Activated CD4-positive, alpha-beta T cell treated with anti-CD3 and anti-CD28 coated beads, Interleukin-10, Interleukin-2, amounts not matched to agents 100 ng/mL and 50 ng/mL, durations not matched to agents 16 hours and 8 hours (primary cell): ENCODE data around the gene HSD17B11.
"Not testable (repeated sequence)": the region's sequence is repeated elsewhere in the genome, so short reads cannot be mapped to it uniquely, and the experiment has no call there.

Experiments used
- DNase-seq: peaks from one replicate; pipeline ENCODE4 v3.0.0-alpha.2; 2020

HSD17B11 gene

DNA sequence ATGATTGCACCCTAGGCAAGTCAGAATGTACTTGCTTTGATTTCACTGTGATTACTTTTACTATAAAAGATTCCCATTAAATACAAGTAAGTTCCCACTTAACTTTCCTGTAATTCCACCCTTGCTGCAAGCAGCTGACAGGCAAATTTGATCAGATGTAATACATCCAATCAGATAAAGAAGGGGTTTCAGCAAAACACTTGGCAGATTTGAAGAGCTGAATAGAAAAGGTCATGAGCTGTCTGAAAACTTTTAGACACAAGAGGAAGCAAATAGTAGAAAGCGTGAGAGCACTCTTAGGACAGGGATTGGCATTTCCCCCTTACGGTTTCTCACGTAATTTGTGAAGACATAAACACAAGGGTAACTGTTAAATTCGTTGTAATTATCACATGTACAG lies 91.1 kb downstream of the HSD17B11 start:
- no peak for DNase-seq

DNA sequence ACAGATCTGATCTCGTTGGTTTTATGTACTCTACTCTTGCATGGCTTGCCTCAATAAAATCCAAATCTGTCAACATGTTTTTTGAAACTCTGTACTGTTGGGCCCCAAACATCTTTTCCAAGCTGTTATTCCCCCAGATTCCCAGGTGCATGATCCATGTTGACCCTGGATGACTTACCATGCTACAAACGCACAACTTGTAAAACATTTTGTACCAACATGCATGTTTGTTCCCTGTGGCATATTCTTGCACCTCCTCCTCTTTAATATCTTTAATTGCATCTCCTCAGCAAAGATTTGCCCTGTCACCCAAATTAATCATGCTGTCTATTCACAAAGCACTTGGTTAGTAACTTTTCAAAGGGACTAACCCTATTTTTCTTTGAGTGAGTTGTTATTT lies 92.6 kb downstream of the HSD17B11 start:
- DNase-seq = no peak

DNA sequence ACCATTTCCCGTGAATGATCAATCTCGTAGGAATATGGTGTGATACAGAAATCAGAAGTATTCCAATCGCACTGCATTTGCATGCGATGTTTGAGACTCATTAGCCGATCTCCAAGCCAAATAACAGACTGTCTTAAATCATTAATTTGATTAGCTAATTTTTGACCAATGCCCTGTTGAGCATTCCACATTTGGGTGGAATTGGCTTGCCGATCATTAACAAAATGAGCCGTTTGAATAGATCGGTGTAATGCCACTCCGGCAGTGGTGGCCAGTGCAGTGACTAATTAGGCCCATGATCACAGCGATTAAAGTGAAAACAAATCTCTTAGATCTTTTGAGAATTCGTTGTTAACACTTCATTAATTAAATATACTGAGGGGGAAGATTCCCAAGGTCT lies 96.1 kb downstream of the HSD17B11 start:
- DNase-seq = not testable (repeated sequence)

DNA sequence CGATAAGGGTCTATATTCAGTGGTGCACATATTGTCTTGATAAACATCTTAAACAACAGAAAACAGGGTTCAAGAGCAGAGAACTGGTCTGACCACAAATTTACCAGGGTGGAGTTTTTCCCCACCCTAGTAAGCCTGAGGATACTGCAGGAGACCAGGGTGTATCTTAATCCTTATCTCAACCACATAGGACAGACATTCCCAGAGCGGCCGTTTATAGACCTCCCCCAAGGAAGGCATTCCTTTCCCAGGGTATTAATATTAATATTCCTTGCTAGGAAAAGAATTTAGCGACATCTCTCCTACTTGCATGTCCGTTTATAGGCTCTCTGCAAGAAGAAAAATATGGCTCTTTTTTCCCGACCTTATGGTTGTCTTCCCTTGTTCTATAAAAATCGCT lies 97.1 kb downstream of the HSD17B11 start:
- DNase-seq = not testable (repeated sequence)

DNA sequence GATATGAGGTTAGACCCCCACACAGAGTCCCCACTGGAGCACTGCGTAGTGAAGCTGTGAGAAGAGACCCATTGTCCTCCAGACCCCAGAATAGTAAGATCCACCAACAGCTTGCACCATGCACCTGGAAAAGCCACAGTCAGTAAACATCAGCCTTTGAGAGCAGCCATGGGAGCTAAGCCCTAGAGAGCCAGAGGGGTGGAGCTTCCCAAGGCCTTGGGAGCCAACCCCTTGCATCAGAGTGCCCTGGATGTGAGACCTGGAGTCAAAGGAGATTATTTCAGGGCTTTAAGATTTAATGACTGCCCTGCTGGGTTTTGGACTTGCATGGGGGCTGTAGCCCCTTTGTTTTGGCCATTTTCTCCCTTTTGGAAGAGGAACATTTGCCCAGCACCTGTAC lies 104.0 kb downstream of the HSD17B11 start:
- no peak for DNase-seq
